SK-N-MC (cell line): Measurements from ENCODE around the gene ZNF423.

Source experiments
- DNase-seq: peaks from one replicate; pipeline ENCODE4 v3.0.0-alpha.2; 2011; ENCODE audit warnings: low read depth, low spot score
- H3K27ac ChIP-seq: fragments of 200-600 bp; sonication (generic); 2 replicates; pipeline ENCODE4 v1.5.1; 2016; ENCODE audit warnings: mixed run types
- H3K36me3 ChIP-seq: fragments of 200-600 bp; sonication (generic); 2 replicates; pipeline ENCODE4 v1.6.1; 2017; ENCODE audit warnings: antibody characterized with exemption, low read length, mixed read lengths; ENCODE audit not compliant: insufficient read depth
- H3K4me3 ChIP-seq: fragments of 200-600 bp; sonication (generic); 2 replicates; pipeline ENCODE4 v1.5.1; 2016
- H3K9ac ChIP-seq: fragments of 200-600 bp; sonication (generic); 2 replicates; pipeline ENCODE4 v1.8.0; 2017; ENCODE audit warnings: mixed run types, mixed read lengths; ENCODE audit not compliant: insufficient read length
- H3K9me3 ChIP-seq: fragments of 200-600 bp; sonication (generic); 2 replicates; pipeline ENCODE4 v1.6.1; 2017; ENCODE audit warnings: low read depth, mild to moderate bottlenecking, antibody characterized with exemption, low read length, moderate library complexity, mixed read lengths
- EZH2 ChIP-seq: fragments of 200-600 bp; sonication (generic); IDR thresholded peaks from one replicate; pipeline ENCODE4 v1.6.1; 2017; ENCODE audit warnings: antibody characterized with exemption
- FOXP2 ChIP-seq: optimal IDR thresholded peaks from 2 replicates; pipeline ENCODE3; 2011; ENCODE audit warnings: mild to moderate bottlenecking, moderate library complexity; ENCODE audit not compliant: insufficient read depth; ENCODE audit errors: extremely low read length, control extremely low read depth
- POLR2AphosphoS5 ChIP-seq: IDR thresholded peaks from 2 replicates; pipeline ENCODE4 v1.6.1; 2012; ENCODE audit warnings: mild to moderate bottlenecking, low read depth, low read length, borderline replicate concordance

ZNF423 gene

GRCh38 chr16:49742428-49743202, 113.3 kb downstream of the ZNF423 start:
- Histone ChIP-seq H3K27ac (no peak overlapping the region), H3K9ac (no peak overlapping the region), H3K4me3 (no peak overlapping the region), H3K9me3 (no peaks in the 10 kb centered on the region), H3K36me3 (no peaks in the 10 kb centered on the region)
- DNase-seq: no peak
- no peak for TF ChIP-seq EZH2
- no peak for TF ChIP-seq FOXP2
- TF ChIP-seq POLR2AphosphoS5: no peak

DNA sequence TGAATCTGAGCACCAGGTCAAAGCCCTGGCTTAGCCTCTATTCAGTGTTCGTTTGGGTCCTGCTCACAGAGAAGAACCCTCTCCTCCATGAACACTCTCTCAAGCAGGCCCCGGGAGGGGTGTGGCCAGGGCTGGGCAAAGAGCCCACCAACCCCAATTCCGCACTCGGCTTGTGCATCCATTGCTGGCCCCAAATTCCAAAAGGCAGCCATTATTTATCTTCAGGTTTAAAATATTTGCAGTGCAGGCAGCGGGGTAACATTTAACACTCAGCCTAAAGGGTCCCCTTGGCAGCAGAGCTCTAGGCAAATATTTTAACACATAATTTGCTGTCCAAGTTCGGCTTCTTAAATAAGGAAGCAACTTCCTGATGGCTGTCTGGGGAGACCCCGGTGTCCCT, 115.7 kb downstream of the ZNF423 start:
- no peak overlapping the region for H3K4me3 ChIP-seq
- no peak for DNase-seq

GRCh38 chr16:49739381-49739780, 116.5 kb downstream of the ZNF423 start:
- TF ChIP-seq EZH2 (no peak), POLR2AphosphoS5 (no peak), FOXP2 (no peak)
- H3K4me3 ChIP-seq: no peak overlapping the region
- H3K36me3 ChIP-seq: no peaks in the 10 kb centered on the region
- H3K27ac ChIP-seq: no peak overlapping the region
- DNase-seq: no peak
- H3K9ac ChIP-seq: no peak overlapping the region
- H3K9me3 ChIP-seq: no peaks in the 10 kb centered on the region

More for the DNA sequence above, 115.7 kb downstream of the ZNF423 start:
- no peaks in the 10 kb centered on the region for H3K36me3 ChIP-seq
- no peak overlapping the region for H3K9ac ChIP-seq
- TF ChIP-seq FOXP2 (no peak), POLR2AphosphoS5 (no peak), EZH2 (no peak)
- H3K9me3 ChIP-seq: no peaks in the 10 kb centered on the region
- no peak overlapping the region for H3K27ac ChIP-seq

- no peak overlapping the region for H3K9ac ChIP-seq
- H3K27ac ChIP-seq: no peak overlapping the region
Observed at GRCh38 chr16:49738832-49739231, 117.1 kb downstream of the ZNF423 start.

GRCh38 chr16:49738001-49738400, 117.9 kb downstream of the ZNF423 start:
- no peak overlapping the region for H3K9ac ChIP-seq
- no peak overlapping the region for H3K27ac ChIP-seq
- no peak for DNase-seq
- H3K4me3 ChIP-seq: no peak overlapping the region
- no peaks in the 10 kb centered on the region for H3K9me3 ChIP-seq
- TF ChIP-seq EZH2: no peak
- no peak for TF ChIP-seq FOXP2
- TF ChIP-seq POLR2AphosphoS5: no peak
- no peaks in the 10 kb centered on the region for H3K36me3 ChIP-seq

More at GRCh38 chr16:49738832-49739231, 117.1 kb downstream of the ZNF423 start:
- Histone ChIP-seq H3K36me3 (no peaks in the 10 kb centered on the region), H3K4me3 (no peak overlapping the region), H3K9me3 (no peaks in the 10 kb centered on the region)
- TF ChIP-seq POLR2AphosphoS5: no peak
- no peak for TF ChIP-seq FOXP2
- no peak for TF ChIP-seq EZH2
- DNase-seq: no peak

GRCh38 chr16:49737541-49737940, 118.4 kb downstream of the ZNF423 start:
- Histone ChIP-seq H3K9me3 (no peaks in the 10 kb centered on the region), H3K4me3 (no peak overlapping the region), H3K9ac (no peak overlapping the region), H3K36me3 (no peaks in the 10 kb centered on the region), H3K27ac (no peak overlapping the region)
- DNase-seq: no peak
- no peak for TF ChIP-seq EZH2
- TF ChIP-seq POLR2AphosphoS5: no peak

GRCh38 chr16:49734331-49734730, 121.6 kb downstream of the ZNF423 start:
- no peak for DNase-seq
- H3K4me3 ChIP-seq: no peak overlapping the region
- no peaks in the 10 kb centered on the region for H3K36me3 ChIP-seq
- no peak overlapping the region for H3K9ac ChIP-seq
- TF ChIP-seq EZH2 (no peak), POLR2AphosphoS5 (no peak), FOXP2 (no peak)
- no peaks in the 10 kb centered on the region for H3K9me3 ChIP-seq
- H3K27ac ChIP-seq: no peak overlapping the region

GRCh38 chr16:49733313-49734009, 122.5 kb downstream of the ZNF423 start:
- H3K36me3 ChIP-seq: no peaks in the 10 kb centered on the region
- no peaks in the 10 kb centered on the region for H3K9me3 ChIP-seq
- H3K4me3 ChIP-seq: no peak overlapping the region
- H3K9ac ChIP-seq: no peak overlapping the region
- no peak for DNase-seq
- TF ChIP-seq FOXP2 (no peak), POLR2AphosphoS5 (no peak), EZH2 (no peak)
- H3K27ac ChIP-seq: no peak overlapping the region

DNA sequence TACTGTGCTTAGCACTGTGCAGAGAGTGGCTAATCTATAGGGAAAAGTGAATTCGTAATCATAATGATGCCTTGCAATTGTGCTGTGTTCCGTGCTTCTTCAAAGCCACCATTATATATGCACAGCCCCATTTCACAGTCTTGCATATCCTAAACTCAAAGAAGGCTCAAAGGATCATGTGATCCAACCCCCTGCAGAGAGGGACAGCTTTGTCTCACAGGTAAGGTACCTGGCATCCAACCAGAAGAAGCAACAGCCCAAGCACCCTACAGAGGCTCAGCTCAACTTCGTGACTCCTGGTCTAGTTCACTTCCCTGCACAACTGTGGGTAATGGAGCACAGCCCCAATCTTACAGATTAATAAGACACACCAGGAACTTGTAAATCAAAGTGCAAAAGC, 124.0 kb downstream of the ZNF423 start:
- TF ChIP-seq POLR2AphosphoS5 (no peak), FOXP2 (no peak), EZH2 (no peak)
- no peak for DNase-seq
- Histone ChIP-seq H3K9ac (no peak overlapping the region), H3K36me3 (no peaks in the 10 kb centered on the region), H3K4me3 (no peak overlapping the region), H3K9me3 (no peaks in the 10 kb centered on the region), H3K27ac (no peak overlapping the region)
